NCI-H1417 treated with DMSO at 0.1 percent for 48 hours (cell line): ENCODE data around the gene ABHD12.
"Not testable (repeated sequence)": the region's sequence is repeated elsewhere in the genome, so short reads cannot be mapped to it uniquely, and the experiment has no call there.

Experiments used
- DNase-seq: peaks from one replicate; lab custom pipeline; 2025; lab: John Stamatoyannopoulos, UW

ABHD12 gene

GRCh38 chr20:25321991-25322390 is 68.6 kb downstream of the ABHD12 start:
- DNase-seq = no peak

DNA sequence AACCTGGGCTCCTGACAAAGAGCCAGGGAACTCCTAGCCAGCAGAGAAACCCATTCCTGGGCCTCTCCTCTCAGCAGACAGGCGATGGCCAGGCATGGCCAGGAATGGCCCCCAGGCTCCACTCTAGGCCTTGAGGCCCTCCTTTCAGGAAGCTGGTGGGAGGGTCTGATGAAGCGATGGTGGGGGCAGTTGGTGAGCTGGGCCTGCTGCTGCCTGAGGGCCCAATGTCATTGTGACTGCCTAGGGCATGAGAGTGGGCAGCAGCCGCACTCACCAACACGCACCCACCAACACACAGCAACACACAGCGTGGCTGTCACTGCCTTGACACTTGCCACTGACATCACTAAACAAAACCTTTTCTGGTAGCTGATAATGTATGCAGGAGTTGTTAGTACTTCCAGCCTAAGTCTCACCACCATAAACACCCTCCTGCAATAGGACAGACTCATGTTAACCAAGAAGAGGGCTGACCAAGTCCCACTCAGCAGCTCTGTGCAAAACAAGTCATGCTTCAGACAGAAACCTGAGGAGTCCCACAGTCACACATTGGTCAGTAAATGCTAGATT is 69.3 kb downstream of the ABHD12 start:
- DNase-seq = no peak

DNA sequence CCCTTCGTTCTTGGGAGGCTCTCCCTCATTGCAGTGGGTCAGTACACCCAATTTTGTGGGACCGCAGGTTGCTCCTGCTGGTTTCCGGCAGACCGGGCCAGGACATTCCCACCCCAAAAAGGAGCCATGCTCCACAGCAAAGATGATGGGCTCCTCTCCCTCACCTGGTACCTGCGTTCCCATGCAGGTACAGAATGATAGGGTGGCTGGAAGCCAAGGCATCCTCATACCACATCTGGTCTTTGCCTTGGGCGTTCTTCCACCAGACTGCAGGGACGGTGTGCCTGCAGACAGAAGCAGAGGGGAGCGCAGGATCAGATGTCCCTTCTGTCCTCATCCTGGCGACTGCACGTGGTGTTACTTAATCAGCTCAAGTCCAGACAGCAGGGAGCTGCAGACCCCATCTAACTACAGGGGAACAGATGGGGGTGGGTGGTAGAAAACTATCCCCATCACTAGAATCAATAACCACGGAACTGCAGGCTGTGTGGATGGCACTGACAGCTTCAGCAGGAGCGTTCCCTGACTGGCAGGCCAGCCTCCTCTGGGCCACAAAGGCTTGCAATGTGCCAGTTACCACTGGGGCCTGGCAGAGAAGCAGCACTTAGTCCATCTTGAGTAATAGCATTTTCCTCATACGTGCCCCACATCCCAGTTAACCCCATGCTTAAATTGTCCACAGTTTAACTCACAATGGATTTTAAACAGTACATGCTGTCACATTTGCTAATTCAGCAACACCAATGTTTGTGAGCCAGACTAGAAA is 70.4 kb downstream of the ABHD12 start:
- DNase-seq = no peak

GRCh38 chr20:25319241-25320034 is 71.2 kb downstream of the ABHD12 start:
- peak; percentile 24 for DNase-seq

- no peak for DNase-seq
These were observed 72.0 kb downstream of the ABHD12 start for GRCh38 chr20:25318471-25319240.

GRCh38 chr20:25317351-25318075 is 73.1 kb downstream of the ABHD12 start:
- DNase-seq = no peak

- DNase-seq = no peak
These were observed 74.0 kb downstream of the ABHD12 start for GRCh38 chr20:25316506-25317190.

- DNase-seq = no peak
These were observed 75.0 kb downstream of the ABHD12 start for GRCh38 chr20:25315418-25316210.

GRCh38 chr20:25314497-25315417 is 75.9 kb downstream of the ABHD12 start:
- DNase-seq = no peak

GRCh38 chr20:25313593-25313992 is 77.0 kb downstream of the ABHD12 start:
- DNase-seq = no peak

GRCh38 chr20:25312716-25313115 is 77.9 kb downstream of the ABHD12 start:
- DNase-seq = not testable (repeated sequence)

GRCh38 chr20:25310921-25311728 is 79.5 kb downstream of the ABHD12 start:
- DNase-seq = no peak

- peak; percentile 9 for DNase-seq
These were observed 80.2 kb downstream of the ABHD12 start for GRCh38 chr20:25310268-25310920.

- no peak for DNase-seq
These were observed 81.0 kb downstream of the ABHD12 start for GRCh38 chr20:25309395-25310267.

GRCh38 chr20:25308671-25309394 is 81.8 kb downstream of the ABHD12 start:
- no peak for DNase-seq

DNA sequence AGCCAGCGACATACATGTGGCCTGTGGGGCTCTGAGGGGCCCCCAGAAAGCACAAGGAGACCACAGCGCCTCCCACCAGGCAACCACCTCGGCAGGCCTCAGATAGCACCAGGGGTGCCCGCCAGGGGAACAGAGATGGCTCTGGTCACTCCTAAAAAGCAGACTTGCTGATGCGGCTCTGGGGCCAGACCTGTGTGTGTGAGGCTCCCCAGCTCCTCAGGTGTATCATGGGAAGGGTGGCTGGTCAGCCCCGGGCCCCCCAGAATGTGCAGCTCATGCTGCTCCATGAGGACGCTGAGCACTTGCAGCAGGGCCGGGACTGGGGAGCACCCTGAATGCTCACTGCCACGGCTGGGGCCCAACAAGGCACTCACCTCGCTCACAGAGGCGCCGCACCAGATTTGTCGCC is 82.5 kb downstream of the ABHD12 start:
- DNase-seq = no peak
